GM19463 (cell line): Measurements from ENCODE around the gene BAG3.
"Not testable (repeated sequence)": the region's sequence is repeated elsewhere in the genome, so short reads cannot be mapped to it uniquely, and the experiment has no call there.

Source experiments
- ATAC-seq: cut with Tn5 transposase; IDR thresholded peaks from one replicate; pipeline ENCODE4 v1.9.1; 2021; ENCODE audit warnings: mild to moderate bottlenecking, moderate library complexity; ENCODE audit not compliant: unreplicated experiment

The BAG3 gene

DNA sequence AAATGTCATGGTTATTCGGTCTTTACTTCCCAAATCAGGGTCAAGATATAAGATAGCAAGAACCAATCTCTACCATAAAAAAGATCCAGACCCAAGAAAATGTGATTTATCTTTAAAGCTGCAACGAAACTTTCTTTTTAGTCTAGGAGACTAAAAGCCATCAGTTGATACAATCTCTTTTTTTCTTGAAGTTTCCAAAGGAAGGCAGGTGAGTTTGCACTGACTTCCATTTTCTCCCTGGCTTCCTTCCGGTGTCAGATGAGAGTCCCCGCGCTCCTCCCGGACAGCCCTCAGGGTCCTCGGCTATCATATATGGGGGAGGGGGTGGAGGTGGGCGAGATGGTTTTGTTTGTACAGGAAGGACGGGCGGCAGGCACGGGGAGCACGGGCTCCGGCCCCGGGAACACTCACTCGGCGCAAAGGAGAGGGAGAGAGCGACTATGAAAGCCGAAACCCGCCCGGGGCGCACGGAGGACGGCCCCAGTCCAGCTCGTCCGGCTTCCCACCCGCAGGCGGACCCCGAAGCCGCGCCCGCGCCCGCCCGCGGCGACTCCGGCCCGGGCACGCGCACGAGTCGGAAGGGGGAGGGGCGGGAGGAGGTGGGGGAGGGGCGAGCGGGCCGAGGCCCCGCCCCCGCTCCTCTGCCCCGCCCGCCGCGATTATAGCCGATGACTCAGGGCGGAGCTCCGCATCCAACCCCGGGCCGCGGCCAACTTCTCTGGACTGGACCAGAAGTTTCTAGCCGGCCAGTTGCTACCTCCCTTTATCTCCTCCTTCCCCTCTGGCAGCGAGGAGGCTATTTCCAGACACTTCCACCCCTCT is at the start of gene BAG3:
BAG3 (plus strand) TSS at position 689 of the 822 bp plus-strand sequence. CDS start 296 bp downstream, outside the sequence.
- peak; percentile 75 for ATAC-seq

DNA sequence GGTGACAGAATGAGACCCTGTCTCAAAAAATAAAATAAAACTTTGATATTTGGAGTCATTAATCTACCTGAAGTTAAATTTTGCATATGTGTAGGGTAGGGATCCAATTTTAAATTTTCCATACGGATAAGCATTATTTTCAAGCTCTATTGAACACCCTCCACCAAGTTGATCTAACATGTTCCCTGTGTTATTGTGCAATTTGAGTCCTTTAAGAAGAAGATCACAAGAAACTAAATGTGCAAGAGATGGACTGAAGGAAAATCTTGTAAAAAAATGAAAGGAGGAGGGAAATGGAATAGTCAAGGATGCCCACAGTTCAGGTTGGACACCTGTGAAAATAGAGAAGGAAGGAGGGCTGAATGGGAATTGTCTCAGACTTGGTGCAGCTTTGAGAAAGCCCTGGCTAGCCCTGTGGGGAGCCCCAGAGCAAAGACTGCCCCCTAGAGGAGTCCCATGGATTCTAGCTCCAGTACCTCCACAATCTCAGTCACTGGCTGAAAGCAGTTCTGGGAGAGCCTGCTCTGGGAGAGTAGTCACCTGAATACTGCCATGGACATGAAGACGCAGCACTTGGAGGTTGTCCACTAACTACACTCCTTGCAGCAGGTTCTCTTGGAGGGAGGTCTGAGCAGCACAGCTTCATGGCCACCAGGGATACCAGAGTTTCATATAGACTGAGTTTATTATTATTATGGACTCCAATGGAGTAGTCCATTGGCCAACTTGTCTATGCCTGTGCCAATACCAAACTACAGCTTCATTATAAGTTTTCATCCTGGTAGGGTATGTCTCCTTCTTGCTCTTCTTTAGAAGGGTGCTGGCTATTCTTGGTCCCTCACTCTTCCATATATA is 48.7 kb upstream of the BAG3 start:
- peak; percentile 48 for ATAC-seq

DNA sequence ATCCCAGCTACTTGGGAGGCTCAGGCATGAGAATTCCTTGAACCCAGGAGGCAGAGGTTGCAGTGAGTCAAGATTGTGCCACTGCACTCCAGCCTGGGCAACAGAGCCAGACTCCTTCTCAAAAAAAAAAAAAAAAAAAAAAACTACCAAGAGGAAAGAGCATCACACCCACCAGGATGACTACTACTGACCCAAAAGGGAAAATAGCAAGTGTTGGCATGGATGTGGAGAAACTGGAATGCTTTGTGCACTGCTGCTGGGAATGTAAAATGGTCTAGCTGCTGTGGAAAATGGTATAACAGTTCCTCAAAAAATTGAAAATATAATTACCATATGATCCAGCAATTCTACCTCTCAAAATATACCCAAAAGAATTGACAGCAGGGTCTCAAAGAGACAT is 46.7 kb upstream of the BAG3 start:
- no peak for ATAC-seq

DNA sequence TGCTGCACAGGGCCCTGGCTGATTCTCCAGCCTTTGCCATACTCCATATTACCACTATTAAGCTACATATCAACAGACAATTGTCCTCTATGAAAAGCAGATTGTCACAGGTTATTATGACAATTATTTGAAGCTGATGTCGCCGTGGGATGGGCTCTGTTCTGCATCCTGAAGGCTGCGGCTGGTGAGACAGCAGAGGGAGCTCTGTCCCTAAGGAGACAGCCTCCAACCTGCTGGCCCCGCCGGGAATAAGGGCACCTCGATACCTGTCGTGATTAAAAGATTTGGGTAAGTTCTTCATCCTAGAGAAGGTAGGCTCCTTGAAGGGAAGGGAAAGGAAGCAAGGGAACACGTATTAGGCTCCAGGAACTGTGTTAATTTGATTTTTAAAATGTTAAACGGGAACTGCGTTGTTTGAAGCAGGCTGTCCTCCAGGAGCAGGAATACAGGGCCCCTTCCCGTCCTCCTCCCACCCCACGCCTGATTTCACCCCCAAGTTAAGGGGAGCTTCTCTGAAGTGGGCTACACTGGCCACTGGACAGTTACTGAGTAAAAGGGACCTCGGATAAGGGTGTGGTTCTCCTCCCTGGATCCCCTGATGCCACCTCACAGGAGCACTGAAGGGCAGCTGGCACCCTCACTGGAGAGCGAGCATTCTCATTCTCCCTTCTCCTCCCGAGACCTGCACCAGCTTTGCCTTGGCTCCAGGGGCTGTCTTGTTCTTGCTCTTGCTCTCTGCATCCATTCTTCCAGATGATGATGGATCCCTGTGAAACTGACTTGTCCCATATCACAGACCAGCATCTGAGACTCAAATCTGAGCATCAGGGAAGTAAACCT is 42.6 kb upstream of the BAG3 start:
- ATAC-seq, result no peak

DNA sequence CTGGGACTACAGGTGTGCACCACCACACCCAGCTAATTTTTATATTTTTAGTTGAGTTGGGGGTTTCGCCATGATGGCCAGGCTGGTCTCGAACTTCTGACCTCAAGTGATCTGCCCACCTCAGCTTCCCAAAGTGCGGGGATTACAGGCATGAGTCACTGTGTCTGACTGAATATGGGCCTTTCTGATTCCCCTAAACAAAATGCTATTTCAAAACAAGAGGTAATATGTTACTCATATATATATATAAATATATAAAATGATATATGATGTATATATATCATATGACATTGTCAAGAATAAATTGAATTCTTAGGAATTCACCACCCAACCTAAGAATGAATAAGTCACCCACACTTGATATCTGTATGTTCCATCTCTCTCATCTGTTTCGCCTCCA is 41.7 kb upstream of the BAG3 start:
- ATAC-seq, result no peak

DNA sequence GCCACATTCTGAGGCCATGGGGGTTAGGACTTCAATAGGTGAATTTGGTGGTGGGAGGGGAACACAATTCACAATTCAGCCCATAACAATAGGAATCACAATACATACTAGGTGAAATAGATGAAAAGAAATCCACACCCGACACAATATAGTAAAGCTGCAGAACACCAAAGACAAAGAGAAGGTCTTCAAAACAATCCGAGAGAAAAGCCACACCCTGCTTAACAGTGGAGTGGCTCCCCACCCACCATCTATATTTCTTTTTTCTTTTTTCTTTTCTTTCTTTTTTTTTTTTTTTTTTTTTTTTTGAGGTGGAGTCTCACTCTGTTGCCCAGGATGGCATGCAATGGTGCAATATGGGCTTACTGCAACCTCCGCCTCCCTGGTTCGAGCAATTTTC is 39.7 kb upstream of the BAG3 start:
- no peak for ATAC-seq

DNA sequence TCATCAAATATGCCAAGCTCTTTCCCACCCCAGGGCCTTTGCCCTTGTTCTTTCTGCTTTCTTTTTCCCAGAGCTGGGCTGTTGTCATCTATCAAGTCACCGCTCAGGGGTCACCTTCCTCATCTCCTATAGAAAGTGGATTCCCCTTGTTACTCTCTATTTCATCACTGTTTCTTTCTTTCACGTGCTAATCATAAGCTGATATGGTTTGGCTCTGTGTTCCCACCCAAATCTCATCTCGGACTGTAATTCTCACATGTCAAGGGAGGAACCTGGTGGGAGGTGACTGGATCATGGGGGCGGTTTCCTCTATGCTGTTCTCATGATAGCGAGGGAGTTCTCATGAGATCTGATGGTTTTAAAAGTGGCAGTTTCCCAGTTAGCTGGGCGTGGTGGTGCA is 37.4 kb upstream of the BAG3 start:
- ATAC-seq, result no peak

DNA sequence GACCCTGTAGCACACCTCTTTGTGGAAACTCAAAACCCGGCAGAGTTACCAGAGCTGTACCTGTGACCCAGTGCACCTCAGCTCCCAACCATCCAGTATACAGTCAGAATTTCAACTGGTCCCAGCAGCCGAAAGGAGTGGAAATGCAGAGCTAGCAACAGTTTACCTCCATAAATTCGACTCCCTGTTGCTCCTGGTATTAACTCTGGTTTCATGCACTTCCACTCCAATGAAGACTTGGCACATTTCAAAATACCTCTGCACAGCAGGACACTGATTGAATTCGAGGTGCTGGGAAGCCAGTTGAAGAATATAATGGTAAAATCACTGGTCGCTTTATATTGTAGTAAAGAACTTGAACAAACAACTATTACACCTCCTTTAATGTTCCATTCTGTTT is 36.5 kb upstream of the BAG3 start:
- ATAC-seq, result no peak

DNA sequence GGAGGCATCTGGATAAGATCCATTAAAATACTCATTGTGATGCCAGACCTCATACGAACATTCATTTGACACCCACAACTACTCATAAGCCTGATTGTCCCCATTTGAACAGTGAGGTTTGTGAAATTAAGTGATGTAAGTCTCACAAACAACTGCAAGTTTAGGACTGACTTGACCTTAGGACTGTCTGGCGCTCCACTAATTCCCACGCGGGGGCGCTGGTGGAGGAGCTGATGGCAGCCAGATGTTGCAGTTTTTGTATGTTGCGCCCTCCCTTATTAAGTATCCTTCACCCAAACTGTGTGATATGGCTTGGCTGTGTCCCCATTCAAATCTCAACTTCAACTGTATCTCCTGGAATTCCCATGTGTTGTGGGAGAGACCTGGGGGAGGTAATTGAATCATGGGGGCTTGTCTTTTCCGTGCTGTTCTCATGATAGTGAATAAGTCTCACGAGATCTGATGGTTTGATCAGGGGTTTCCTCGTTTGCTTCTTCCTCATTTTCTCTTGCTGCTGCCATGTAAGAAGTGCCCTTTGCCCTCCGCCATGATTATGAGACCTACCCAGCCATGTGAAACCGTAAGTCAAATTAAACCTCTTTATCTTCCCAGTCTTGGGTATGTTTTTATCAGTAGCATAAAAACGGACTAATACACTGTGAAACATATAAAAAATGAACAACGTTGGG is 34.2 kb upstream of the BAG3 start:
- no peak for ATAC-seq

DNA sequence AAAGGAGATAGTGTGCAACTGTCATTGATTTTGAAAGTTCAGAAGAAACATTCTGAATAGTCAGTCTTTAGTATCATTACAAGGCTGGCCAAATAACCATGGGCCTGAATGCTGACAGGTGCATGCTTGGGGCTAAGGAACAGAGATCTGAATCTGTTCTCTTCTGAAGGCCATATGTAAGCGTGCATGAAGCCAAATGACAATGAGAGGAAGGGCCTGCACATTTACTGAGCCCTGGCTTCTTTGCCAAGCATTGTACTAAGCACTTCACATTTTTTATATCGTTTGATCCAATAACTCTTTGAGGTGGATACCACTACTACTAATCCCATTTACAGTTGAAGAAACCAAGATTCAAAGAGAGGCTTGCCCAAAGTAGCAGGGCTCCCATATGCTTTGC is 32.0 kb upstream of the BAG3 start:
- no peak for ATAC-seq

DNA sequence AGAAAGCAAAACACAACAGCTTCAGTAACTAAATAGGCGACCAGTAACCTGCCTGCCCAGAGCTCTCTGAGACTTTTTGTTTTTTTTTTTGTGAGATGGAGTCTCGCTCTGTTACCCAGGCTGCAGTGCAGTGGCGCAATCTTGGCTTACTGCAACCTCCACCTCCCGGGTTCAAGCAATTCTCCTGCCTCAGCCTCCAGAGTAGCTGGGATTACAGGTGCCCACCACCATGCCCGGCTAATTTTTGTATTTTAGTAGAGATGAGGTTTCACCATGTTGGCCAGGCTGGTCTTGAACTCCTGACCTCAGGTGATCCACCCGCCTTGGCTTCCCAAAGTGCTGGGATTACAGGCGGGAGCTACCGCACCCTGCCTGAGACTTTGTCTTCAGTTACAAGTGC is 31.4 kb upstream of the BAG3 start:
- ATAC-seq, result not testable (repeated sequence)

DNA sequence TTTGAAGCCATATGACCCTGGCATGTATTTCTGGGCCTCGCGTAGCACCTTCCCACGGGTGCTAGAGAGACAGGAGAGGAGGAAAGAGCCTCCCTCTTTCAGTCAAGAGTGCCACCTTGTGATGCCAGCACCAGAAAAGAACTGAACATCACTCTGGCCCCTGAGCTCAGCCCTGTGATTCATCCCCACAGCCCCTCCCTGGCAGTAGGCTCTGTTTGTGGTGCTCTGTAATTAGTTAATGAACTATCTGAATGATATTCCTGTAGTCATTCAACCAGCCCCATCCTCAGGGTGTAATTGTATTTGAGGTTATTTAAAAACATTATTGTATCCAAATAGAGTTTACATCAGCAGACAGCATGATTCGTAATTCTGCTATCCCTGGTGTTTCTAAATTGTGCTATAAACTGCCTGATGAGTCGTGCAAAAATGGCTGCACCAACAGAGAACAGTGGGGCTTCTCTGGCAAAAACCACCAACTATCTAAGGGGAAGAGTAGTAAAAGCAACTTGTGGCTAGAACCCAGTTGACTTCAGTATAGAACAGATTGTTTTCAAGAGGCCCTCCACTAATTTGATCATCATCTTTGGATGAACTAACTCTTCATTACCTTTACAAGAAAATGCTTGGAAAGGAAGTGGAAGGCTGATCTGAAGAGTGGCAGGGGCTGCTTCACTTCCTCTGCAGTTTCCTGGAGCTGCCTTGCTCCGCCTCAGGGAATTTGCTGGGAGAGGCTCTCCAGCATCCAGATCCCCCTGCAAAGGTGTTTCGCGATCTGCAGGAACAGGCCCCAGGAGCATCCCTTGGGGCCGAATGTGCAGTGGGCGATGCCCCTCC is 30.7 kb upstream of the BAG3 start:
- no peak for ATAC-seq

DNA sequence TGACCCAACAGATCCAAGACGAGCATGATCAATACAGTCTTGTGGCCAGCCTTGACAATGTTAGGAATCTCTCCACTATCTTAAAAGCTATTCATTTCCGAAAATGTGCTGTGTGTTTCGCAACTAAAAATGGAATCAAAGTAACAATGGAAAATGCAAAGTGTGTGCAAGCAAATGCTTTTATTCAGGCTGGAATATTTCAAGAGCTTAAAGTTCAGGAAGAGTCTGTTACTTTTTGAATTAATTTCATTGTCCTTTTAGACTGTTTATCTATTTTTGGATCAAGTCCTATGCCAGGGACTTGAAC is 30.1 kb upstream of the BAG3 start:
- no peak for ATAC-seq

DNA sequence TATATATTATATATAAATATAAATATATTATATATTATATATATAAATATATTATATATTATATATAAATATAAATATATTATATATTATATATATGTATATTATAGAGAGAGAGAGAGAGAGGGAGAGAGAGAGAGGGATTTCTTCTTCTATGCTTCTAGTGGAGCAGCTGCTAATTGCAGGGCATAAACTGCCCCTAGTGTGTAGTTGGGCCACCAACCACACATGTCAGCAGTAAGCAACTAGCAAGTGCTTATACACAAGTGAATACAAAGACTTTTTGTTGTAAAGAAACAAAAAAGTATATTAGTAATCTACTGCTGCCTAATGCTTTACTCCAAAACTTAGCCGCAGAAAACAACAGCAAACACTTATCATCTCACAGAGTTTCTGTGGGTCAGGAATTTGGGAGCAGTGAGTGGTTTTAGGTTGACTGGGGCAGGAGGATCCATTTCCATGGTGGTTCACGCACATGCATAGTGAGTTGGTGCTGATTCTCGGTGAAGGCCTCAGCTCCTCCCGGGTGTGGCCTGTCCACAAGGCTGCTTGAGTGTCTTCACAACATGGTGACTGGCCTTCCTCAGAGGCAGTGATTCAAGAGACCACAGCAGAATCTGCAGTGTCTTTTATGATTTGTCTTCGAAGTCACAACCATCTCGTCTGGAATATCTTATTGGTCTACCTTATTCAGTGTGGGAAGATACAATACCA is 25.5 kb upstream of the BAG3 start:
- ATAC-seq, result no peak

DNA sequence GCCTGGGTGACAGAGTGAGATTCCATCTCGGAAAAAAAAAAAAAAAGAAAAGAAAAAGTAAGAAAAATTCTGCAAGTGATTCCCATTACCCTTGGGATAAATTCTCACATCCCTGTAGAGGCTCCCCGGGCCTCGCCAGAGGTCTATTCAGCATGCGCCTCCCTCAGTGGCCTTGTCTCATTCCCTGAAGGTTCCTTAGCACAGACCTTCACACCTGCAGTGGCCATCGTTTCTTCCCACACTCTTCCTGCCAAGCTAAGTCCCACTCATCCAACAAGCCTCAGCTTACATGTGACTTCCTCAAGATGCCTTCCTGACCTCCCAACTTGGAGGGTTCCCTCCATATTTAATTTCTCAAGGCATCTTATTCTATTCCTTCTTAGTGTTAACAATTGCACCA is 20.9 kb upstream of the BAG3 start:
- no peak for ATAC-seq

DNA sequence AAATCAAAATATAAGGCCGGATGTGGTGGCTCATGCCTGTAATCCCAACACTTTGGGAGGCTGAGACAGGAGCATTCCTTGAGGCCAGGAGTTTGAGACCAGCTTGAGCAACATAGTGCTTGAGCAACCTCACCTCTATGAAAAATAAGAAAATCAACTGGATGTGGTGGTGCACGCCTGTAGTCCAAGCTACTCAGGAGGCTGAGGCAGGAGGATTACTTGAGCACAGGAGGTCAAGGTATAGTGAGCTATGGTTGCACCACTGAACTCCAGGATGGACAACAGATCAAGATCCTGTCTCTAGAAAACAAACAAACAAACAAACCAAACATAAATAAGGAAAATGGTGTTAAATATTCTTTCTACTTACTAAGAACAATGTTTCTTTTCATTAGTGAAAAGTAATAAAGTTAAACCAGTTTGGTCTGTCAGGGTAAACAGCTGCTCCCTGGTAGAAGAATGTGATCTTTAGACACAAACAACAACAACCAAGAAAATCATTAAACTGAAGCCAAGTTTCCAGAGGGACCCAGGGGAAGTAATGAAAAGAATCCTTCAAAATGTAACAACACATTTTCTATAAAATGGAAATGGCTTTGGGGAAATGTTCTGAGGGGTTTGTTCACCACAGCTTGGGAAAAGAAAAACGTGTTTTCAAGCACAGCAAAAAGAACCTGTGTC is 17.5 kb upstream of the BAG3 start:
- ATAC-seq, result no peak

DNA sequence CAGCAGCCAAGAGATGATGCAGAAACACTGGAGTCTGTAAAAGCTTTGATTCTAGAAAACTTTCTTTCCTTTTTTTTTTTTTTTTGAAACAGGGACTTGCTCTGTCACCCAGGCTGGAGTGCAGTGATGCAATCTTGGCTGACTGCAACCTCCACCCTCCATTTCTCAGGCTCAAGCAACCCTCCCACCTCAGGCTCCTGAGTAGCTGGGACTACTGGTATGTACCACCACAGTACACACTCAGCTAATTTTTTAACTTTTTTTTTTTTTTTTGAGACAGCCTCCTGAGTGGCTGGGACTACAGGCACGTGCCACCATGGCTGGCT is 17.0 kb upstream of the BAG3 start:
- no peak for ATAC-seq

DNA sequence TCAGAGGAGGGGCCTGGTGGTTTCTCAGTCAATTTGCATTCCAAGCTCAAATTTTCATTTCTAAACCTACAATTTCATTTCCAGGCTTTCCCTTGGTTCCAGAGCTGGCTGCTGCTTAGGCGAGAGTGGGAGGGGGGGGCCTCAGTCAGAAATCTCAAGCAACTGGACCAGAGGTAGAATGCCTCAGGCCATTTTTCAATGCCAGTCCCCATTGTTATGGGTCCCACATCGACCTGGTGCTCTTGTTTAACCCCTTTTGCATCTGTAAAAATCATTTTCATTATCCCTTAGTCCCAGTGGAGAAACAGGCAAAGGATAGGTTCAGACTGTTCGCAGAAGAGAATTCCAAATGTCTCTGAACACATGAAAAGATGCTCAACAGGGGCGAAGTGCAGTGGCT is 13.5 kb upstream of the BAG3 start:
- ATAC-seq, result no peak

DNA sequence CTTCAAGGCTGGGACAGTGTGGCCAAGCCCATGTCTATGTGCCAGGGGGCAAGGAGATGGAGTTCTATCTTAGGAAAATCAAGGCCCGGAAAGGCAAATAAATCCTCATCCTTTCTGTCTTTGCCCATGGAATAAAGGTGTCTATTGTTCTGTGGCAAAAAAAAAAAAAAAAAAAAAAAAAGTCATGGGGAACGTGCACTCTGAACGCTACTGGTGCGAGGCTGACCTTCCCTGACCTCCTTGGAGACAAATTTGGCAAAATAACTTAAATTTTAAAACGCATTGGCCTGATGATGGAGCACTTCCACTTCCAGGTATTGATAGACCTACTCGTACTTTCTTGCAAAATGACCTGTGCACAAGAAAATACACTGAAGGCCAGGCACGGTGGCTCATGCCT is 12.2 kb upstream of the BAG3 start:
- ATAC-seq, result no peak
